NOMO-1 treated with dmso at 0.1 percent for 144 hours (cell line): ENCODE results near the gene BFSP2.

Experiments used
- DNase-seq: peaks from one replicate; lab custom pipeline; 2025; ENCODE audit not compliant: unreplicated experiment; lab: John Stamatoyannopoulos, UW

Gene BFSP2

GRCh38 chr3:133414021-133414392, 14.2 kb downstream of the BFSP2 start:
- DNase-seq, result no peak

GRCh38 chr3:133418361-133418760, 18.5 kb downstream of the BFSP2 start:
- DNase-seq, result no peak

- no peak for DNase-seq
These were observed 19.5 kb downstream of the BFSP2 start for GRCh38 chr3:133419151-133419909.

- no peak for DNase-seq
These were observed 25.3 kb downstream of the BFSP2 start for GRCh38 chr3:133424937-133425869.

GRCh38 chr3:133425898-133426297, 26.0 kb downstream of the BFSP2 start:
- DNase-seq, result no peak

- no peak for DNase-seq
These were observed 26.9 kb downstream of the BFSP2 start for GRCh38 chr3:133426721-133427120.

- DNase-seq, result no peak
These were observed 28.7 kb downstream of the BFSP2 start for GRCh38 chr3:133428552-133428951.

- no peak for DNase-seq
These were observed 29.2 kb downstream of the BFSP2 start for GRCh38 chr3:133429063-133429462.

- DNase-seq, result no peak
These were observed 39.7 kb downstream of the BFSP2 start for GRCh38 chr3:133439563-133439962.

GRCh38 chr3:133440652-133441051, 40.8 kb downstream of the BFSP2 start:
- no peak for DNase-seq

- DNase-seq, result no peak
These were observed 42.0 kb downstream of the BFSP2 start for GRCh38 chr3:133441867-133442270.

- DNase-seq, result no peak
These were observed 42.7 kb downstream of the BFSP2 start for GRCh38 chr3:133442518-133442917.

- no peak for DNase-seq
These were observed 44.0 kb downstream of the BFSP2 start for GRCh38 chr3:133443649-133444422.

GRCh38 chr3:133444423-133444774, 44.5 kb downstream of the BFSP2 start:
- no peak for DNase-seq

GRCh38 chr3:133445108-133445507, 45.3 kb downstream of the BFSP2 start:
- DNase-seq, result no peak

- no peak for DNase-seq
These were observed 48.1 kb downstream of the BFSP2 start for GRCh38 chr3:133447750-133448477.

- DNase-seq, result peak; percentile 74
These were observed 48.7 kb downstream of the BFSP2 start for GRCh38 chr3:133448478-133449122.

GRCh38 chr3:133451309-133451708, 51.5 kb downstream of the BFSP2 start:
- DNase-seq, result no peak

GRCh38 chr3:133452641-133453319, 52.9 kb downstream of the BFSP2 start:
- DNase-seq, result no peak

GRCh38 chr3:133453383-133453782, 53.5 kb downstream of the BFSP2 start:
- no peak for DNase-seq
